ENCODE data around the gene ASB4.

DNA sequence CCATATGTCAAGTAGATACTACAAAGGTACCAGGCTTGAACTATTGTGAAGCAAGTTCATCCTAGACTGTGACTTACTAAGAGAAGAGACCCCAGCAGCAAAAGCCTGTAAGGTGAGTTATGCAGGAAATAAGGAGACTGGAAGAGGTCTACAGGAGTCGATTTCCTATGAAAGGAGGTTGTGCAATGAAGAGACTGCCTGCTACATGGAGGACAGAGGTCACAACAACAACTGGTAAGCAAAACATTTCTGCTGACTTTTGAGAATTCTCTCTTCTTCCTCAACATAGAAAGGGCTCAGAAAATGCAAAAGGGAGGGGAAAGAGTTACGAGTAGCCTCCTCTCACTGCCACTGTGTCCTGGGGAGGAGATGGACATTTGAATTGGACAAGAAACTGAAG lies 68.2 kb downstream of the ASB4 start:
- TF ChIP-seq, protein P1, sequence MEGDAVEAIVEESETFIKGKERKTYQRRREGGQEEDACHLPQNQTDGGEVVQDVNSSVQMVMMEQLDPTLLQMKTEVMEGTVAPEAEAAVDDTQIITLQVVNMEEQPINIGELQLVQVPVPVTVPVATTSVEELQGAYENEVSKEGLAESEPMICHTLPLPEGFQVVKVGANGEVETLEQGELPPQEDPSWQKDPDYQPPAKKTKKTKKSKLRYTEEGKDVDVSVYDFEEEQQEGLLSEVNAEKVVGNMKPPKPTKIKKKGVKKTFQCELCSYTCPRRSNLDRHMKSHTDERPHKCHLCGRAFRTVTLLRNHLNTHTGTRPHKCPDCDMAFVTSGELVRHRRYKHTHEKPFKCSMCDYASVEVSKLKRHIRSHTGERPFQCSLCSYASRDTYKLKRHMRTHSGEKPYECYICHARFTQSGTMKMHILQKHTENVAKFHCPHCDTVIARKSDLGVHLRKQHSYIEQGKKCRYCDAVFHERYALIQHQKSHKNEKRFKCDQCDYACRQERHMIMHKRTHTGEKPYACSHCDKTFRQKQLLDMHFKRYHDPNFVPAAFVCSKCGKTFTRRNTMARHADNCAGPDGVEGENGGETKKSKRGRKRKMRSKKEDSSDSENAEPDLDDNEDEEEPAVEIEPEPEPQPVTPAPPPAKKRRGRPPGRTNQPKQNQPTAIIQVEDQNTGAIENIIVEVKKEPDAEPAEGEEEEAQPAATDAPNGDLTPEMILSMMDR (IDR thresholded peaks at IDR 0.05; ENCODE audit: insufficient read depth, low read length, poor library complexity, severe bottlenecking), result no peak
- TF ChIP-seq EZH2phosphoT487 (conservative IDR thresholded peaks at IDR 0.05; ENCODE audit: low read length), result no peak
